SK-N-SH (cell line): ENCODE results near the gene TBPL2. TPM values are rescaled to one million over a fixed set of nuclear protein-coding genes. Genes with fewer than 3 reads are reported as not detected.

Source experiments
- CTCF ChIA-PET: fragments of 300-600, 350-600 bp; formaldehyde crosslinking; extraction: SDS; loops from one replicate; lab custom pipeline; 2021; lab: Yijun Ruan, JAX
- POLR2A ChIA-PET: fragments of 350-600 bp; sonication (Branson Sonifier 250); formaldehyde crosslinking; extraction: SDS; loops from one replicate; lab custom pipeline; 2020; ENCODE audit warnings: antibody characterized with exemption, inconsistent platforms; lab: Yijun Ruan, JAX
- DNase-seq: peaks from one replicate; pipeline ENCODE4 v3.0.0; 2012
- H2AFZ ChIP-seq: fragments of 200-600 bp; sonication (generic); 2 replicates; pipeline ENCODE4 v1.8.1; 2016; ENCODE audit warnings: antibody characterized with exemption, mild to moderate bottlenecking, low read depth
- H3F3A ChIP-seq: fragments of 200-600 bp; sonication (generic); replicated peaks from 2 replicates; pipeline ENCODE3; 2016; ENCODE audit warnings: antibody characterized with exemption, mild to moderate bottlenecking; ENCODE audit not compliant: insufficient read depth
- H3K27ac ChIP-seq, 2 experiments: fragments of 200-500 bp in 1 of 2; fragments of 200-600 bp in 1 of 2; sonication (Bioruptor generic) in 1 of 2; sonication (generic), shearing (Covaris generic) in 1 of 2; 2 replicates each; pipeline versions ENCODE4 v1.5.1 to v1.6.1; 2014 to 2016; ENCODE audit warnings: low read depth in 2 of 2, inconsistent platforms in 1 of 2, low read length in 1 of 2, mild to moderate bottlenecking in 1 of 2, mixed read lengths in 1 of 2
- H3K27me3 ChIP-seq: fragments of 200-600 bp; sonication (generic), shearing (Covaris generic); 2 replicates; pipeline ENCODE4 v1.6.1; 2016; ENCODE audit warnings: mixed run types; ENCODE audit not compliant: insufficient read depth
- H3K36me3 ChIP-seq, 2 experiments: fragments of 200-500 bp in 1 of 2; fragments of 200-600 bp in 1 of 2; sonication (Bioruptor generic) in 1 of 2; sonication (generic) in 1 of 2; replicated peaks in 1 of 2; 2 replicates each; pipeline versions ENCODE3 to v1.5.1; 2014 to 2016; ENCODE audit warnings: low read length in 1 of 2, mild to moderate bottlenecking in 1 of 2; ENCODE audit not compliant: insufficient read depth in 2 of 2, control insufficient read depth in 1 of 2
- H3K4me1 ChIP-seq, 2 experiments: fragments of 200-500 bp in 1 of 2; fragments of 200-600 bp in 1 of 2; sonication (Bioruptor generic) in 1 of 2; sonication (generic), shearing (Covaris generic) in 1 of 2; 2 replicates each; pipeline versions ENCODE4 v1.5.1 to v1.6.1; 2014 to 2016; ENCODE audit warnings: low read depth in 1 of 2, low read length in 1 of 2, mixed run types in 1 of 2; ENCODE audit not compliant: insufficient read depth in 2 of 2, control insufficient read depth in 1 of 2
- H3K4me2 ChIP-seq: fragments of 200-600 bp; sonication (generic), shearing (Covaris generic); 2 replicates; pipeline ENCODE4 v1.6.1; 2017; ENCODE audit warnings: mixed run types
- H3K4me3 ChIP-seq, 2 experiments: fragments of 200-500 bp in 1 of 2; fragments of 200-600 bp in 1 of 2; sonication (Bioruptor generic) in 1 of 2; sonication (generic), shearing (Covaris generic) in 1 of 2; 2 replicates each; pipeline versions ENCODE4 v1.5.1 to v1.8.1; 2014 to 2016; ENCODE audit warnings: low read depth in 2 of 2, inconsistent platforms in 1 of 2, low read length in 1 of 2, mild to moderate bottlenecking in 1 of 2, mixed read lengths in 1 of 2, moderate library complexity in 1 of 2
- H3K79me2 ChIP-seq: fragments of 200-600 bp; sonication (generic); 2 replicates; pipeline ENCODE4 v1.8.1; 2017; ENCODE audit warnings: mild to moderate bottlenecking; ENCODE audit not compliant: insufficient read depth
- H3K9ac ChIP-seq: fragments of 200-600 bp; sonication (generic); 2 replicates; pipeline ENCODE4 v1.6.1; 2017; ENCODE audit warnings: mixed run types
- H3K9me2 ChIP-seq: fragments of 200-600 bp; sonication (generic); 2 replicates; pipeline ENCODE4 v1.6.1; 2017; ENCODE audit warnings: mixed run types
- H3K9me3 ChIP-seq: fragments of 200-600 bp; sonication (generic); 2 replicates; pipeline ENCODE4 v1.6.1; 2017; ENCODE audit warnings: mixed run types, mild to moderate bottlenecking, moderate library complexity
- H4K20me1 ChIP-seq: fragments of 200-600 bp; sonication (generic); 2 replicates; pipeline ENCODE4 v1.6.1; 2017; ENCODE audit warnings: mild to moderate bottlenecking, mixed run types; ENCODE audit not compliant: insufficient read depth
- GABPA ChIP-seq: IDR thresholded peaks from 2 replicates; pipeline ENCODE4 v1.4.0; 2012; ENCODE audit warnings: low read depth, mild to moderate bottlenecking
- MEF2A ChIP-seq: IDR thresholded peaks from 2 replicates; pipeline ENCODE4 v1.4.0; 2012; ENCODE audit warnings: low read depth, borderline replicate concordance
- NRF1 ChIP-seq: IDR thresholded peaks from 2 replicates; pipeline ENCODE4 v1.6.1; 2012; ENCODE audit warnings: low read depth, mild to moderate bottlenecking, low read length
- POLR2AphosphoS5 ChIP-seq: IDR thresholded peaks from 2 replicates; pipeline ENCODE4 v1.6.1; 2012; ENCODE audit warnings: low read depth, low read length
- TAF1 ChIP-seq: IDR thresholded peaks from 2 replicates; pipeline ENCODE4 v1.6.1; 2012; ENCODE audit warnings: low read depth, mild to moderate bottlenecking, low read length, moderate library complexity, borderline replicate concordance
- TCF12 ChIP-seq: IDR thresholded peaks from 2 replicates; pipeline ENCODE4 v1.4.0; 2012
- WGBS: methylation state at CpG from one replicate; pipeline ENCODE4 v1.1.6; 2017; ENCODE audit warnings: low lambda C conversion rate; 5-methylcytosine and 5-hydroxymethylcytosine counted together
- polyA plus RNA-seq, 3 experiments: library from polyadenylated mRNA; depleted of rRNA; stranded (reverse); fragments of >200 nt; gene quantifications; 2 replicates each; pipeline ENCODE4 v1.2.3, GENCODE V29; 2012
- TF ChIP-seq, protein P1 (sequence below): fragments of 200-600 bp; sonication (generic); IDR thresholded peaks from 2 replicates; pipeline ENCODE4 v1.6.1; 2017; ENCODE audit warnings: antibody characterized with exemption, mild to moderate bottlenecking, moderate library complexity
- TF ChIP-seq, protein P2 (sequence below): IDR thresholded peaks from 2 replicates; pipeline ENCODE4 v1.6.1; 2012; ENCODE audit warnings: mild to moderate bottlenecking, low read depth, low read length, moderate library complexity
- TF ChIP-seq, protein P3 (sequence below): IDR thresholded peaks from 2 replicates; pipeline ENCODE4; 2012
- TF ChIP-seq, protein P4 (sequence below): IDR thresholded peaks from 2 replicates; pipeline ENCODE4 v1.4.0; 2012; ENCODE audit warnings: low read depth

TBPL2 gene
- polyA plus RNA-seq (2012; rRNA removed), result not detected in 2 replicates
- polyA plus RNA-seq (2012; cell fraction: cytosol; rRNA removed), result not detected in 2 replicates
- not detected in 2 replicates for polyA plus RNA-seq (2012; cell fraction: nucleus; rRNA removed)

DNA sequence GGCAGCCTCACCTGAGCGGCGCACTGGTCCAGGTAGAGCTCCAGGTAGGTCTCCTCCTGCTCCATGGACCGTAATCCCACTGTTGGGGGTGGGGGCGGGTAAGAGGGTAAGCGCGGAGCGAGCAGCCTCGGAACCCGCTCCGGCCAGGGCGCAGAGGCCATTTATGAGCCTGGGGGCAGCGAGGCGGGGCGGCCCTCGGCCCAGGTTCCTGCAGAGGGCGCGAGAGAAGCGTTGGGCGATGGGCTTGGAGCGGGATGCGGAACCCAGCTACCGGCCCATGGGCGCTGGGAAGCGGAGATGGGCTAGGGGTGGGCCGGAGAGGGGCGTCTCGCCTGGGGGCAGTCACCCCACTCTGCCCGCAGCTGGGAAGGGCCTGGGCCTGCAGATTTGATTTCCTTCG is at the start of gene TBPL2:
Gene TBPL2 (minus strand): TSS at position 232 of the 400 bp plus-strand sequence. CDS start 167 bp downstream, at position 65.
- H3K9me3 ChIP-seq, result no peaks in the 10 kb centered on the region
- H3K27me3 ChIP-seq, result 0 out of 2 replicates have a peak, but pooled peaks cover 15% of the 10 kb centered on the region
- H3K9me2 ChIP-seq, result no peaks in the 10 kb centered on the region
- ChIA-PET POLR2A (no interaction called here), CTCF (interaction anchor here (0.9 to 2.3 kb wide), 2 partner anchors 9 to 1034 kb away, joined by 3 to 8 read pairs; no protein-coding TSS in a partner anchor)
- no peak within 1 kb of the TSS for H3K9ac ChIP-seq
- H3K79me2 ChIP-seq, result no peaks in the 10 kb centered on the region
- DNase-seq, result no peak
- no peaks in the 10 kb centered on the region for H4K20me1 ChIP-seq
- no peaks in the 10 kb centered on the region for H3K36me3 ChIP-seq
- H3K4me1 ChIP-seq, result no peaks in the 10 kb centered on the region
- WGBS, result 37% methylated on average over 9 of the region's 29 CpGs
- TF ChIP-seq, protein P1, sequence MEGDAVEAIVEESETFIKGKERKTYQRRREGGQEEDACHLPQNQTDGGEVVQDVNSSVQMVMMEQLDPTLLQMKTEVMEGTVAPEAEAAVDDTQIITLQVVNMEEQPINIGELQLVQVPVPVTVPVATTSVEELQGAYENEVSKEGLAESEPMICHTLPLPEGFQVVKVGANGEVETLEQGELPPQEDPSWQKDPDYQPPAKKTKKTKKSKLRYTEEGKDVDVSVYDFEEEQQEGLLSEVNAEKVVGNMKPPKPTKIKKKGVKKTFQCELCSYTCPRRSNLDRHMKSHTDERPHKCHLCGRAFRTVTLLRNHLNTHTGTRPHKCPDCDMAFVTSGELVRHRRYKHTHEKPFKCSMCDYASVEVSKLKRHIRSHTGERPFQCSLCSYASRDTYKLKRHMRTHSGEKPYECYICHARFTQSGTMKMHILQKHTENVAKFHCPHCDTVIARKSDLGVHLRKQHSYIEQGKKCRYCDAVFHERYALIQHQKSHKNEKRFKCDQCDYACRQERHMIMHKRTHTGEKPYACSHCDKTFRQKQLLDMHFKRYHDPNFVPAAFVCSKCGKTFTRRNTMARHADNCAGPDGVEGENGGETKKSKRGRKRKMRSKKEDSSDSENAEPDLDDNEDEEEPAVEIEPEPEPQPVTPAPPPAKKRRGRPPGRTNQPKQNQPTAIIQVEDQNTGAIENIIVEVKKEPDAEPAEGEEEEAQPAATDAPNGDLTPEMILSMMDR, result peak; percentile 20; the same call in 1 of the 2 replicates
- no peak for TF ChIP-seq GABPA
- no peak within 1 kb of the TSS for H3K27ac ChIP-seq
- no peak within 1 kb of the TSS for H2AFZ ChIP-seq
- H3F3A ChIP-seq, result no peaks in the 10 kb centered on the region
- no peak within 1 kb of the TSS for H3K4me3 ChIP-seq
- H3K4me2 ChIP-seq, result no peak within 1 kb of the TSS

DNA sequence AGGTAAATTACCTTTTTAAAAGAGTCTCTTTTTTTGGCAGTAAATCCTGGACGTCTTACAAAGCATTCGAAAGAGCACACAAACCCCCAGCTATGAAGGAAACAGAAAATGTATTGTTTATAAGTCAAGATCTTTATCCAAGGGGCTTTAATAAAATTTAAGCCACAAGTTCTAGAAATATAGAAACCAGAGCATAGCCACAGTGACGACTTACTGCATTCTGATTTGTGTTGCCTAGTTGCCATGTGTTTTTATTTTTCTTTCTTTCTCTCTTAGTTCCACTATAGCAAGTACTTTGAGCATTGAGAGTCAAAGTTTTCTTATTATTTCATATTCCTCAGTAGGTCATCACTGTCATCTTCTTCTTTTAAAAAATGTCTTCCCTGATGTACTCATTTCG is 47.8 kb upstream of the TBPL2 start:
- Histone ChIP-seq H2AFZ (no peak overlapping the region), H3K9ac (no peak overlapping the region), H3K4me3 (no peak overlapping the region), H3K27me3 (no peaks in the 10 kb centered on the region; the same call in 1 of the 2 replicates), H3K9me3 (no peaks in the 10 kb centered on the region), H3K4me2 (no peak overlapping the region), H3K27ac (no peak overlapping the region), H3K9me2 (no peaks in the 10 kb centered on the region), H3K4me1 (no peaks in the 10 kb centered on the region; a peak in 1 of 4 replicates), H3K36me3 (no peaks in the 10 kb centered on the region), H3F3A (no peaks in the 10 kb centered on the region), H3K79me2 (no peaks in the 10 kb centered on the region), H4K20me1 (no peaks in the 10 kb centered on the region)
- 28% methylated on average over 4 of the region's 4 CpGs for WGBS
- no peak for DNase-seq
- TF ChIP-seq NRF1 (no peak), MEF2A (no peak), TAF1 (no peak), TCF12 (no peak), POLR2AphosphoS5 (no peak)
- TF ChIP-seq, protein P2, sequence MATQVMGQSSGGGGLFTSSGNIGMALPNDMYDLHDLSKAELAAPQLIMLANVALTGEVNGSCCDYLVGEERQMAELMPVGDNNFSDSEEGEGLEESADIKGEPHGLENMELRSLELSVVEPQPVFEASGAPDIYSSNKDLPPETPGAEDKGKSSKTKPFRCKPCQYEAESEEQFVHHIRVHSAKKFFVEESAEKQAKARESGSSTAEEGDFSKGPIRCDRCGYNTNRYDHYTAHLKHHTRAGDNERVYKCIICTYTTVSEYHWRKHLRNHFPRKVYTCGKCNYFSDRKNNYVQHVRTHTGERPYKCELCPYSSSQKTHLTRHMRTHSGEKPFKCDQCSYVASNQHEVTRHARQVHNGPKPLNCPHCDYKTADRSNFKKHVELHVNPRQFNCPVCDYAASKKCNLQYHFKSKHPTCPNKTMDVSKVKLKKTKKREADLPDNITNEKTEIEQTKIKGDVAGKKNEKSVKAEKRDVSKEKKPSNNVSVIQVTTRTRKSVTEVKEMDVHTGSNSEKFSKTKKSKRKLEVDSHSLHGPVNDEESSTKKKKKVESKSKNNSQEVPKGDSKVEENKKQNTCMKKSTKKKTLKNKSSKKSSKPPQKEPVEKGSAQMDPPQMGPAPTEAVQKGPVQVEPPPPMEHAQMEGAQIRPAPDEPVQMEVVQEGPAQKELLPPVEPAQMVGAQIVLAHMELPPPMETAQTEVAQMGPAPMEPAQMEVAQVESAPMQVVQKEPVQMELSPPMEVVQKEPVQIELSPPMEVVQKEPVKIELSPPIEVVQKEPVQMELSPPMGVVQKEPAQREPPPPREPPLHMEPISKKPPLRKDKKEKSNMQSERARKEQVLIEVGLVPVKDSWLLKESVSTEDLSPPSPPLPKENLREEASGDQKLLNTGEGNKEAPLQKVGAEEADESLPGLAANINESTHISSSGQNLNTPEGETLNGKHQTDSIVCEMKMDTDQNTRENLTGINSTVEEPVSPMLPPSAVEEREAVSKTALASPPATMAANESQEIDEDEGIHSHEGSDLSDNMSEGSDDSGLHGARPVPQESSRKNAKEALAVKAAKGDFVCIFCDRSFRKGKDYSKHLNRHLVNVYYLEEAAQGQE, result no peak
- TF ChIP-seq, protein P3, sequence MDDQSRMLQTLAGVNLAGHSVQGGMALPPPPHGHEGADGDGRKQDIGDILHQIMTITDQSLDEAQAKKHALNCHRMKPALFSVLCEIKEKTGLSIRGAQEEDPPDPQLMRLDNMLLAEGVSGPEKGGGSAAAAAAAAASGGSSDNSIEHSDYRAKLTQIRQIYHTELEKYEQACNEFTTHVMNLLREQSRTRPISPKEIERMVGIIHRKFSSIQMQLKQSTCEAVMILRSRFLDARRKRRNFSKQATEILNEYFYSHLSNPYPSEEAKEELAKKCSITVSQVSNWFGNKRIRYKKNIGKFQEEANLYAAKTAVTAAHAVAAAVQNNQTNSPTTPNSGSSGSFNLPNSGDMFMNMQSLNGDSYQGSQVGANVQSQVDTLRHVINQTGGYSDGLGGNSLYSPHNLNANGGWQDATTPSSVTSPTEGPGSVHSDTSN, result no peak
- TF ChIP-seq, protein P4, sequence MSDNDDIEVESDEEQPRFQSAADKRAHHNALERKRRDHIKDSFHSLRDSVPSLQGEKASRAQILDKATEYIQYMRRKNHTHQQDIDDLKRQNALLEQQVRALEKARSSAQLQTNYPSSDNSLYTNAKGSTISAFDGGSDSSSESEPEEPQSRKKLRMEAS, result no peak
- CTCF ChIA-PET, result interaction anchor here (0.9 kb wide), 1 partner anchor 42 kb away, joined by 3 read pairs; no protein-coding TSS in a partner anchor
- POLR2A ChIA-PET, result no interaction called here
